ENCODE data around the gene EOGT.

The EOGT gene

GRCh38 chr3:69013253-69014021, at the start of gene EOGT:
Gene EOGT (minus strand): TSS chr3:69013684. CDS start chr3:69009846, 3,838 bp downstream.
- H3K4me1 Mint-ChIP-seq, result peaks cover 16% of the 10 kb centered on the region
- H3K9me3 Mint-ChIP-seq, result no peaks in the 10 kb centered on the region
- no peaks in the 10 kb centered on the region for H3K27me3 Mint-ChIP-seq
- DNase-seq, result peak; percentile 80 to 87
- ATAC-seq, result peak; percentile 88
- peak within 1 kb of the TSS; percentile 92 to 94 for H3K27ac Mint-ChIP-seq
- H3K4me3 Mint-ChIP-seq, result peak within 1 kb of the TSS; percentile 85 to 89

- no peak overlapping the region for H3K4me3 Mint-ChIP-seq
- DNase-seq, result no peak
- no peaks in the 10 kb centered on the region for H3K27me3 Mint-ChIP-seq
- H3K27ac Mint-ChIP-seq, result peak overlapping the region; percentile 20 to 45
- H3K9me3 Mint-ChIP-seq, result no peaks in the 10 kb centered on the region
- peaks cover 33% of the 10 kb centered on the region for H3K4me1 Mint-ChIP-seq
- ATAC-seq, result no peak
These were observed 46.2 kb upstream of the EOGT start for GRCh38 chr3:69059688-69060087.

GRCh38 chr3:69058947-69059224, 45.4 kb upstream of the EOGT start:
- Mint-ChIP-seq H3K4me3 (no peak overlapping the region), H3K27ac (peak overlapping the region; percentile 88), H3K27me3 (no peaks in the 10 kb centered on the region), H3K4me1 (peaks cover 25% of the 10 kb centered on the region), H3K9me3 (no peaks in the 10 kb centered on the region)
- no peak for ATAC-seq
- DNase-seq, result no peak

- peak; percentile 92 for ATAC-seq
- no peaks in the 10 kb centered on the region for H3K9me3 Mint-ChIP-seq
- peak overlapping the region; percentile 88 for H3K27ac Mint-ChIP-seq
- no peaks in the 10 kb centered on the region for H3K27me3 Mint-ChIP-seq
- DNase-seq, result no peak
- peak overlapping the region in 1 of 2 donors; percentile 46 for H3K4me3 Mint-ChIP-seq
- peaks cover 20% of the 10 kb centered on the region for H3K4me1 Mint-ChIP-seq
These were observed 44.9 kb upstream of the EOGT start for GRCh38 chr3:69058180-69058946.

GRCh38 chr3:69052472-69052898, 39.0 kb upstream of the EOGT start:
- Mint-ChIP-seq H3K4me1 (peaks cover 32% of the 10 kb centered on the region), H3K27ac (peak overlapping the region; percentile 93 to 98), H3K9me3 (no peaks in the 10 kb centered on the region), H3K4me3 (peak overlapping the region; percentile 97 to 100), H3K27me3 (no peaks in the 10 kb centered on the region)
- DNase-seq, result no peak
- peak; percentile 4 for ATAC-seq

- Mint-ChIP-seq H3K27me3 (no peaks in the 10 kb centered on the region), H3K4me3 (peak within 1 kb of the TSS; percentile 97 to 100), H3K27ac (peak within 1 kb of the TSS; percentile 98 to 99), H3K9me3 (no peaks in the 10 kb centered on the region), H3K4me1 (peaks cover 37% of the 10 kb centered on the region)
- ATAC-seq, result peak; percentile 98
- peak; percentile 94 to 96 for DNase-seq
These were observed 38.4 kb upstream of the EOGT start, which contains the start of gene TMF1 for GRCh38 chr3:69051756-69052471. Gene TMF1 (minus strand): TSS chr3:69052333. CDS start chr3:69052086, 247 bp downstream.

GRCh38 chr3:69048990-69049389, 35.5 kb upstream of the EOGT start:
- Mint-ChIP-seq H3K27ac (no peak overlapping the region), H3K27me3 (no peaks in the 10 kb centered on the region), H3K9me3 (no peaks in the 10 kb centered on the region), H3K4me1 (peaks cover 42% of the 10 kb centered on the region), H3K4me3 (peak overlapping the region in 1 of 2 donors; percentile 42)
- DNase-seq (no peak), ATAC-seq (no peak)

- H3K4me1 Mint-ChIP-seq, result peaks cover 25% of the 10 kb centered on the region
- DNase-seq (no peak), ATAC-seq (no peak)
- H3K9me3 Mint-ChIP-seq, result no peaks in the 10 kb centered on the region
- H3K4me3 Mint-ChIP-seq, result no peak overlapping the region
- no peaks in the 10 kb centered on the region for H3K27me3 Mint-ChIP-seq
- H3K27ac Mint-ChIP-seq, result no peak overlapping the region
These were observed 31.1 kb upstream of the EOGT start for GRCh38 chr3:69044608-69045007.

- peak; percentile 49 for ATAC-seq
- H3K9me3 Mint-ChIP-seq, result no peaks in the 10 kb centered on the region
- H3K27ac Mint-ChIP-seq, result peak overlapping the region in 1 of 2 donors; percentile 78
- no peak for DNase-seq
- no peaks in the 10 kb centered on the region for H3K27me3 Mint-ChIP-seq
- H3K4me3 Mint-ChIP-seq, result peak overlapping the region in 1 of 2 donors; percentile 12
- H3K4me1 Mint-ChIP-seq, result peaks cover 6% of the 10 kb centered on the region
These were observed 20.0 kb upstream of the EOGT start for GRCh38 chr3:69033470-69033869.

GRCh38 chr3:69032737-69033136, 19.3 kb upstream of the EOGT start:
- Mint-ChIP-seq H3K4me1 (peaks cover 6% of the 10 kb centered on the region), H3K27ac (peak overlapping the region in 1 of 2 donors; percentile 55), H3K27me3 (no peaks in the 10 kb centered on the region), H3K9me3 (no peaks in the 10 kb centered on the region), H3K4me3 (no peak overlapping the region)
- ATAC-seq (no peak), DNase-seq (no peak)

GRCh38 chr3:69032142-69032541, 18.7 kb upstream of the EOGT start:
- peaks cover 6% of the 10 kb centered on the region for H3K4me1 Mint-ChIP-seq
- H3K4me3 Mint-ChIP-seq, result no peak overlapping the region
- no peak for ATAC-seq
- no peaks in the 10 kb centered on the region for H3K9me3 Mint-ChIP-seq
- no peak for DNase-seq
- H3K27me3 Mint-ChIP-seq, result no peaks in the 10 kb centered on the region
- H3K27ac Mint-ChIP-seq, result peak overlapping the region in 1 of 2 donors; percentile 15

GRCh38 chr3:69031635-69032034, 18.2 kb upstream of the EOGT start:
- ATAC-seq, result no peak
- Mint-ChIP-seq H3K4me3 (no peak overlapping the region), H3K9me3 (no peaks in the 10 kb centered on the region), H3K27ac (no peak overlapping the region), H3K27me3 (no peaks in the 10 kb centered on the region), H3K4me1 (peaks cover 6% of the 10 kb centered on the region)
- no peak for DNase-seq

GRCh38 chr3:69020857-69021256, 7.4 kb upstream of the EOGT start:
- H3K4me3 Mint-ChIP-seq, result no peak overlapping the region
- H3K9me3 Mint-ChIP-seq, result no peaks in the 10 kb centered on the region
- H3K27ac Mint-ChIP-seq, result no peak overlapping the region
- peaks cover 7% of the 10 kb centered on the region for H3K4me1 Mint-ChIP-seq
- no peaks in the 10 kb centered on the region for H3K27me3 Mint-ChIP-seq
- ATAC-seq (no peak), DNase-seq (no peak)

GRCh38 chr3:69020424-69020823, 6.9 kb upstream of the EOGT start:
- H3K27ac Mint-ChIP-seq, result no peak overlapping the region
- H3K4me1 Mint-ChIP-seq, result peaks cover 8% of the 10 kb centered on the region
- no peak for ATAC-seq

GRCh38 chr3:69016901-69017300, 3.4 kb upstream of the EOGT start:
- H3K4me3 Mint-ChIP-seq, result no peak overlapping the region
- H3K4me1 Mint-ChIP-seq, result peaks cover 23% of the 10 kb centered on the region
- H3K9me3 Mint-ChIP-seq, result no peaks in the 10 kb centered on the region
- H3K27ac Mint-ChIP-seq, result no peak overlapping the region
- DNase-seq (no peak), ATAC-seq (no peak)
- H3K27me3 Mint-ChIP-seq, result no peaks in the 10 kb centered on the region

More at GRCh38 chr3:69020424-69020823, 6.9 kb upstream of the EOGT start:
- DNase-seq, result no peak
- Mint-ChIP-seq H3K27me3 (no peaks in the 10 kb centered on the region), H3K9me3 (no peaks in the 10 kb centered on the region), H3K4me3 (no peak overlapping the region)
